Body of pancreas (tissue), 4 donors: ENCODE measurements around the gene GPR146. TPM values are rescaled to one million over a fixed set of nuclear protein-coding genes. Genes with fewer than 3 reads are reported as not detected.

Experiments
- ATAC-seq: fragments of 150-250 bp; one replicate; pipeline ENCODE4 v1.9.1; 2016
- DNase-seq, 4 donors: peaks; one replicate each; pipeline ENCODE4 v3.0.0-alpha.2; 2019
- H3K27ac ChIP-seq, 4 donors: fragments of 200-600 bp; sonication (generic); 1 replicate in 3 of 4; 2 replicates in 1 of 4; pipeline versions ENCODE4 v1.5.1 to v1.6.1; 2016 to 2019; ENCODE audit warnings: mild to moderate bottlenecking in 1 of 4, mixed read lengths in 1 of 4, moderate library complexity in 1 of 4
- H3K27me3 ChIP-seq, 2 donors: fragments of 200-600 bp; sonication (generic); one replicate each; pipeline ENCODE4 v1.6.0; 2016; ENCODE audit warnings: mild to moderate bottlenecking in 1 of 2
- H3K36me3 ChIP-seq, 2 donors: fragments of 200-600 bp; sonication (generic); replicated peaks in 1 of 2; 2 replicates each; pipeline ENCODE4 v1.5.1; 2016; ENCODE audit warnings: low read depth in 2 of 2; ENCODE audit not compliant: insufficient read depth in 1 of 2
- H3K4me1 ChIP-seq: fragments of 200-600 bp; sonication (generic); one replicate; pipeline ENCODE4 v1.6.0; 2016
- H3K4me3 ChIP-seq, 2 donors: fragments of 200-600 bp; sonication (generic); 1 replicate in 1 of 2; 2 replicates in 1 of 2; pipeline ENCODE4 v1.5.1; 2016 to 2019
- H3K9me3 ChIP-seq, 3 donors: fragments of 200-600 bp; sonication (generic); 1 replicate in 2 of 3; 2 replicates in 1 of 3; pipeline ENCODE4 v1.5.1; 2016
- CTCF ChIP-seq, 7 experiments: fragments of 450-650 bp in 4 of 7; fragments of 200-600 bp in 3 of 7; sonication (generic) in 3 of 7; IDR thresholded peaks; one replicate each; pipeline ENCODE4 v1.5.1; 2016 to 2019; ENCODE audit warnings: antibody characterized with exemption in 7 of 7
- POLR2A ChIP-seq, 3 donors: fragments of 450-650 bp; IDR thresholded peaks; one replicate each; pipeline ENCODE4 v1.6.1; 2016; ENCODE audit warnings: antibody characterized with exemption in 3 of 3, mild to moderate bottlenecking in 2 of 3
- WGBS, 2 donors: methylation state at CpG; one replicate each; pipeline ENCODE4 v1.1.5; 2017; 5-methylcytosine and 5-hydroxymethylcytosine counted together
- intact Hi-C: fragments of 100-400 bp; cut with DNase I; formaldehyde crosslinking; loops from one replicate; pipeline ENCODE4 v1.15.1; 2023
- total RNA-seq, 2 donors: library from RNA; depleted of rRNA; stranded (reverse); fragments of >200 nt; gene quantifications; one replicate each; pipeline ENCODE4 v1.1.0, GENCODE V29; 2016

Gene GPR146
- total RNA-seq, 2 donors from 2014 or later: 8.8 to 11.2 TPM

- intact Hi-C loops: no loop called here
- Histone ChIP-seq H3K27ac (peak overlapping the region in 2 of 4 donors; percentile 55 to 60), H3K4me3 (no peak overlapping the region), H3K27me3 (no peaks in the 10 kb centered on the region), H3K4me1 (no peaks in the 10 kb centered on the region), H3K9me3 (no peaks in the 10 kb centered on the region), H3K36me3 (peaks cover 0 to 1% of the 10 kb centered on the region in 2 donors)
- peak; percentile 22 for ATAC-seq
- WGBS, 2 donors: 65% methylated on average over 2 to 12 of the region's 17 CpGs
- no peak for DNase-seq
- no peak for TF ChIP-seq CTCF (IDR thresholded peaks at IDR 0.05)
- no peak for TF ChIP-seq POLR2A (IDR thresholded peaks at IDR 0.05)
Observed at GRCh38 chr7:1053002-1053411, 8.7 kb downstream of the GPR146 start.

DNA sequence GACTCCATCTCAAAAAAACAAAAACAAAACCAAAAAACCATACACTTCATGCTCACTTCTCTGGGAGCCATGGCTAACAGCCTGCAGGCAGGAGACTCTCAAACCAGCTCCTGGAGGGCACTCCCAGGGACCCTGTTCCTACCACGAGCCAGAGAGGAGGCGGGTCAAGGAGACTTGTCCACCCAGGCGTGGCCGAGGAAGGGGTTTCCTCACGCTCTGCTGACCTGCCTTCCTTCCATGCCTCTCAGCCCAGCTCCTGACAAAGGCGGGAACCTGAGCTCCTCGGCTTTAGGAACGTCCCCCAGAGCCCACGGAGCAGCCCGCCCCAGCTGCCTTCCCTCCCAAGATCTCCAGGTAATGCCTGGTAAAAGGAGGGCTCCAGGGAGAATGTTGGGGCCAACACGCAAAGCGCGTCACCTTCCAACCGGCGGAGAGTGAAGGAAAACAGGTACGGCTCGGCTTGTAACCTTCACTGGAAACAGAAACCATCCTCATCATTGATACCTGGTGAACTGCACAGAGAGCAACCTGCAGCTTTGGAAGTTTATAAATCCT lies 9.5 kb downstream of the GPR146 start:
- Histone ChIP-seq H3K4me1 (no peaks in the 10 kb centered on the region), H3K9me3 (no peaks in the 10 kb centered on the region), H3K4me3 (no peak overlapping the region), H3K27me3 (no peaks in the 10 kb centered on the region), H3K27ac (peak overlapping the region in 2 of 4 donors; percentile 14 to 55), H3K36me3 (peaks cover 0 to 1% of the 10 kb centered on the region in 2 donors)
- no peak for DNase-seq
- intact Hi-C loops: no loop called here
- 91 to 92% methylated on average over 15 to 16 of the region's 17 CpGs for WGBS, 2 donors
- no peak for ATAC-seq
- TF ChIP-seq POLR2A (IDR thresholded peaks at IDR 0.05) (no peak), CTCF (IDR thresholded peaks at IDR 0.05) (no peak)

DNA sequence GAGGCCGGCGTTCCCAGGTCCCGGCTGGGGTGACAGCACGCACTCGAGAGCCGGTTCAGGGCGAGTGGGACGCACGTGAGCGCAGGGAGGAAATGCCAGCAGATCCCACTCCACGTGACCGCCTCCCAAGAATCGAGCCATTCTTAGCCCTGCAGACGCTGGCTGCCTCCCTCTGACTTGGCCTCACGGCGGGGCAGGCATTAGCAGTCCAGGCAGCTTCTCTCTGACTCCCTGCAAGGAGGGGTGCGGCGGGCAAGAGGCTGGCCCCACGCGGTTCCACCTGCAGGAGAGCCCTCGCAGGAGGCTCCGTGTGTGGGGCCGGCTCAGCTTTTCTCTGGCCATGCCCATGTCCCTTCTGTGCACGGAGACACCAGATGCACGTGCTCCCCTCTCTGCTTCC lies 10.1 kb downstream of the GPR146 start:
- no peaks in the 10 kb centered on the region for H3K9me3 ChIP-seq
- H3K4me3 ChIP-seq: no peak overlapping the region
- intact Hi-C loops: no loop called here
- H3K27ac ChIP-seq: peak overlapping the region in 2 of 4 donors; percentile 14 to 55
- 83 to 89% methylated on average over 3 to 24 of the region's 25 CpGs for WGBS, 2 donors
- H3K4me1 ChIP-seq: no peaks in the 10 kb centered on the region
- no peaks in the 10 kb centered on the region for H3K27me3 ChIP-seq
- TF ChIP-seq POLR2A (IDR thresholded peaks at IDR 0.05): no peak
- no peak for TF ChIP-seq CTCF (IDR thresholded peaks at IDR 0.05)
- peaks cover 0 to 1% of the 10 kb centered on the region in 2 donors for H3K36me3 ChIP-seq
- ATAC-seq (no peak), DNase-seq (no peak)

DNA sequence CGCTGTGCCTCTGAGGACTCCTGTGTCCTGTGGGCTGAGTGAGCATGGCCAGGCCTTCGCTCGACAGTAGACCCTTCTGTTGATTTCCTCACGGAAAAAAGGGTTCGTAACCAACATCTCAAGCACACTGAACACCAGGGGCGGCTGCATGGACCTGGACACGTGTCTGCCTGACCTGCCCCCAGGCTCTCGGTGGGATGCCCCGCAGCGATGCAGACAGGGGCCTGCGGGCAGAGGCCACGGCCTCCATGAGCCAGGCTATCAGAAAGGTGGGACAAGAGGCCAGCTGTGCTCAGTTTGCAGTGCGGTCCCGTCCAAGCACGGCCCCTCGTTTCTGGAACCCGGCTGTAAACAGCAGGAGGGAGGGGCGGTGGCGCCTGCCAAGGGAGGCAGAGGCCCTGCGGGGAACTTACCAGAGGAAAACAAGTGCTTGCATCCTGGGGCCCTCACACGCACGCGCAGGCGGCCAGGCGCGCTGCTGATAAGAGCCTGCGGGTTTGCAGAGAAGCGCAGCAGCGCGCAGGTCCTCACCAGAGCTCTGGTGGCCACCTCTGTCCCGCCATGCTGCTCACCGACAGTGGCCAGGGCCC lies 10.6 kb downstream of the GPR146 start:
- H3K9me3 ChIP-seq: no peaks in the 10 kb centered on the region
- H3K36me3 ChIP-seq: peaks cover 0 to 1% of the 10 kb centered on the region in 2 donors
- peak overlapping the region in 2 of 4 donors; percentile 17 to 55 for H3K27ac ChIP-seq
- no peak overlapping the region for H3K4me3 ChIP-seq
- ATAC-seq: no peak
- no peaks in the 10 kb centered on the region for H3K27me3 ChIP-seq
- intact Hi-C loops: no loop called here
- peaks cover 1% of the 10 kb centered on the region for H3K4me1 ChIP-seq
- DNase-seq: peak in 2 of 4 donors; percentile 44
- TF ChIP-seq CTCF (IDR thresholded peaks at IDR 0.05) (no peak), POLR2A (IDR thresholded peaks at IDR 0.05) (no peak)
- 70 to 73% methylated on average over 20 to 32 of the region's 32 CpGs for WGBS, 2 donors
